Measurements from ENCODE around the gene CAMK2B. TPM values are rescaled to one million over a fixed set of nuclear protein-coding genes. Genes with fewer than 3 reads are reported as not detected.

The CAMK2B gene
- total RNA-seq, 1 experiment from 2014 or later = 0.34 TPM

DNA sequence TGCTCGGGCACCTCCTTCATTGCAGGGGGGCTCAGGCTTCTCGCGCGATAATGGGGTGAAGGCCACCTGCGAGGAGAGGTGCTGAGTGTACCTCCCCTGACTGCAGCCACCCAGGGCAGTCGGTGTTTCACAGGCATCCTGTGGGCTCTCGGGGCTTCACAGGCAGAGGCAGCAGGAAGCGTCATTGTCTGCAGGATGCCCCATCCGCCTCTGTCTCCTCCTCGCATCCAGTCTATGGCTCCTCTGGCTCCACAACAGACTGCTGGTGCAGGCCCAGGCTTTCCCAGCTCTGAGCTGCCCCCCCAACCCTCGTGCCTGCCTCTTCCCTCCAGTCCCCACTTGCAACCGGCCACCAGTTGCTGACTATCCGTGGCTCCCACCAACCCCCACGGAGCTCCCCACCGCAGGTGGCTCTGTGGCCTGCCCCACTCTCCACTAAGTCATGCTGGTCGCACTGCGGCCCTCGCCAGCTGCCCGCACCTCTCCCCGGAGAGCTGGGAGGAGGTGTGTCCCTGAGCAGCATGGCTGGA, 36.5 kb downstream of the CAMK2B start:
- H3K27me3 ChIP-seq (ENCODE audit: insufficient read depth, low read length) = peaks cover 15% of the 10 kb centered on the region; the same call in 1 of the 2 replicates
- no peak for DNase-seq (ENCODE audit: low read depth, low spot score)
- H4K20me1 ChIP-seq (ENCODE audit: insufficient read depth) = no peaks in the 10 kb centered on the region
- H3K9ac ChIP-seq (ENCODE audit: low read length) = no peak overlapping the region
- no peak for ATAC-seq
- no peaks in the 10 kb centered on the region for H3K9me3 ChIP-seq (ENCODE audit: control insufficient read depth in 1 of 2, insufficient read depth in 1 of 2, low read depth in 1 of 2, low read length in 2 of 2)
- CTCF ChIA-PET = no interaction called here
- no peak overlapping the region for H2AFZ ChIP-seq (ENCODE audit: low read depth, low read length, poor library complexity, severe bottlenecking)
- no peak overlapping the region for H3K27ac ChIP-seq (ENCODE audit: low read depth, low read length)
- POLR2A ChIA-PET = no interaction called here
- no peaks in the 10 kb centered on the region for H3K36me3 ChIP-seq (ENCODE audit: control insufficient read depth in 1 of 2, insufficient read depth in 2 of 2, low read length in 2 of 2)
- no peak overlapping the region for H3K4me3 ChIP-seq (replicated peaks in 1 of 2; ENCODE audit: low read depth in 1 of 2, low read length in 2 of 2)
- H3K9me2 ChIP-seq (ENCODE audit: insufficient read depth) = no peaks in the 10 kb centered on the region
- TF ChIP-seq EZH2 (IDR thresholded peaks at IDR 0.05) (no peak), TCF7L2 (IDR thresholded peaks at IDR 0.05; ENCODE audit: borderline replicate concordance, extremely low read depth, insufficient read depth, insufficient read length) (no peak), FOSL1 (IDR thresholded peaks at IDR 0.05; ENCODE audit: low read depth) (no peak), SIN3A (IDR thresholded peaks at IDR 0.05; ENCODE audit: low read depth) (no peak), ZFX (IDR thresholded peaks at IDR 0.05) (no peak), POLR2AphosphoS5 (IDR thresholded peaks at IDR 0.05; ENCODE audit: low read depth, low read length) (no peak)
- TF ChIP-seq, protein P1, sequence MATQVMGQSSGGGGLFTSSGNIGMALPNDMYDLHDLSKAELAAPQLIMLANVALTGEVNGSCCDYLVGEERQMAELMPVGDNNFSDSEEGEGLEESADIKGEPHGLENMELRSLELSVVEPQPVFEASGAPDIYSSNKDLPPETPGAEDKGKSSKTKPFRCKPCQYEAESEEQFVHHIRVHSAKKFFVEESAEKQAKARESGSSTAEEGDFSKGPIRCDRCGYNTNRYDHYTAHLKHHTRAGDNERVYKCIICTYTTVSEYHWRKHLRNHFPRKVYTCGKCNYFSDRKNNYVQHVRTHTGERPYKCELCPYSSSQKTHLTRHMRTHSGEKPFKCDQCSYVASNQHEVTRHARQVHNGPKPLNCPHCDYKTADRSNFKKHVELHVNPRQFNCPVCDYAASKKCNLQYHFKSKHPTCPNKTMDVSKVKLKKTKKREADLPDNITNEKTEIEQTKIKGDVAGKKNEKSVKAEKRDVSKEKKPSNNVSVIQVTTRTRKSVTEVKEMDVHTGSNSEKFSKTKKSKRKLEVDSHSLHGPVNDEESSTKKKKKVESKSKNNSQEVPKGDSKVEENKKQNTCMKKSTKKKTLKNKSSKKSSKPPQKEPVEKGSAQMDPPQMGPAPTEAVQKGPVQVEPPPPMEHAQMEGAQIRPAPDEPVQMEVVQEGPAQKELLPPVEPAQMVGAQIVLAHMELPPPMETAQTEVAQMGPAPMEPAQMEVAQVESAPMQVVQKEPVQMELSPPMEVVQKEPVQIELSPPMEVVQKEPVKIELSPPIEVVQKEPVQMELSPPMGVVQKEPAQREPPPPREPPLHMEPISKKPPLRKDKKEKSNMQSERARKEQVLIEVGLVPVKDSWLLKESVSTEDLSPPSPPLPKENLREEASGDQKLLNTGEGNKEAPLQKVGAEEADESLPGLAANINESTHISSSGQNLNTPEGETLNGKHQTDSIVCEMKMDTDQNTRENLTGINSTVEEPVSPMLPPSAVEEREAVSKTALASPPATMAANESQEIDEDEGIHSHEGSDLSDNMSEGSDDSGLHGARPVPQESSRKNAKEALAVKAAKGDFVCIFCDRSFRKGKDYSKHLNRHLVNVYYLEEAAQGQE (IDR thresholded peaks at IDR 0.05; ENCODE audit: low read depth) = no peak
- no peaks in the 10 kb centered on the region for H3K79me2 ChIP-seq (ENCODE audit: insufficient read depth, low read length)
- RAD21 ChIA-PET (ENCODE audit: low non-redundant PET in 1 of 2, low total read pairs in 2 of 2, uncharacterized antibody in 2 of 2, unreplicated experiment in 2 of 2) = no interaction called here
- H3K4me1 ChIP-seq (ENCODE audit: control insufficient read depth in 1 of 2, insufficient read depth in 2 of 2, low read length in 2 of 2) = no peaks in the 10 kb centered on the region
- BruUV-seq (replicated peaks) = no TSS peak
- H3K4me2 ChIP-seq (ENCODE audit: low read length) = no peak overlapping the region
- intact Hi-C loops (cut with micrococcal nuclease) = no loop called here

DNA sequence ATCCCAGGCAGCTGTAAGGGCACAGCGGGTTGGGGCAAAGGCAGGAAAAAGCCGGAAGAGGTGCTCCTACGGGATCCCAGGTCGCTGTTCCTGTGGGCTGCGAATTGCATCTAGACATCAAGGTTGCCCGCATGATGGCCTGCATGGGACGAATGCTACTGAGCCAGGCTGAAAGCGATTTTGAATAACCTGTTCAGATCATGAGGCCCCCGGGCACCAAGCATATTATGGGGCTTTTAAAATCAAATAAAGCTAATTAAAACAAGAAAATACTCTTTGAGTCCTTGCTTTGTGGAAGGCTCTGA, 37.1 kb downstream of the CAMK2B start:
- H3K36me3 ChIP-seq (ENCODE audit: control insufficient read depth in 1 of 2, insufficient read depth in 2 of 2, low read length in 2 of 2) = no peaks in the 10 kb centered on the region
- H3K9me3 ChIP-seq (ENCODE audit: control insufficient read depth in 1 of 2, insufficient read depth in 1 of 2, low read depth in 1 of 2, low read length in 2 of 2) = no peaks in the 10 kb centered on the region
- H3K4me3 ChIP-seq (replicated peaks in 1 of 2; ENCODE audit: low read depth in 1 of 2, low read length in 2 of 2) = no peak overlapping the region
- ATAC-seq (no peak), DNase-seq (ENCODE audit: low read depth, low spot score) (no peak)
- no peaks in the 10 kb centered on the region for H3K79me2 ChIP-seq (ENCODE audit: insufficient read depth, low read length)
- CTCF ChIA-PET = no interaction called here
- POLR2A ChIA-PET = no interaction called here
- no peak overlapping the region for H3K27ac ChIP-seq (ENCODE audit: low read depth, low read length)
- no peaks in the 10 kb centered on the region for H3K4me1 ChIP-seq (ENCODE audit: control insufficient read depth in 1 of 2, insufficient read depth in 2 of 2, low read length in 2 of 2)
- no peak overlapping the region for H2AFZ ChIP-seq (ENCODE audit: low read depth, low read length, poor library complexity, severe bottlenecking)
- no peaks in the 10 kb centered on the region for H3K9me2 ChIP-seq (ENCODE audit: insufficient read depth)
- intact Hi-C loops (cut with micrococcal nuclease) = no loop called here
- H3K4me2 ChIP-seq (ENCODE audit: low read length) = no peak overlapping the region
- BruUV-seq (replicated peaks) = no TSS peak
- RAD21 ChIA-PET (ENCODE audit: low non-redundant PET in 1 of 2, low total read pairs in 2 of 2, uncharacterized antibody in 2 of 2, unreplicated experiment in 2 of 2) = no interaction called here
- H3K9ac ChIP-seq (ENCODE audit: low read length) = no peak overlapping the region
- no peaks in the 10 kb centered on the region for H4K20me1 ChIP-seq (ENCODE audit: insufficient read depth)
- H3K27me3 ChIP-seq (ENCODE audit: insufficient read depth, low read length) = peaks cover 13% of the 10 kb centered on the region; the same call in 1 of the 2 replicates
- TF ChIP-seq ZNF274 (IDR thresholded peaks at IDR 0.05; ENCODE audit: low read depth, low read length) = no peak
- no peak for TF ChIP-seq EGR1 (IDR thresholded peaks at IDR 0.05; ENCODE audit: low read depth)
- no peak for TF ChIP-seq ELF1 (IDR thresholded peaks at IDR 0.05; ENCODE audit: borderline replicate concordance, low read depth)
- no peak for TF ChIP-seq ZFX (IDR thresholded peaks at IDR 0.05)
- TF ChIP-seq FOSL1 (IDR thresholded peaks at IDR 0.05; ENCODE audit: low read depth) = no peak
- no peak for TF ChIP-seq JUND (IDR thresholded peaks at IDR 0.05)
- TF ChIP-seq, protein P2, sequence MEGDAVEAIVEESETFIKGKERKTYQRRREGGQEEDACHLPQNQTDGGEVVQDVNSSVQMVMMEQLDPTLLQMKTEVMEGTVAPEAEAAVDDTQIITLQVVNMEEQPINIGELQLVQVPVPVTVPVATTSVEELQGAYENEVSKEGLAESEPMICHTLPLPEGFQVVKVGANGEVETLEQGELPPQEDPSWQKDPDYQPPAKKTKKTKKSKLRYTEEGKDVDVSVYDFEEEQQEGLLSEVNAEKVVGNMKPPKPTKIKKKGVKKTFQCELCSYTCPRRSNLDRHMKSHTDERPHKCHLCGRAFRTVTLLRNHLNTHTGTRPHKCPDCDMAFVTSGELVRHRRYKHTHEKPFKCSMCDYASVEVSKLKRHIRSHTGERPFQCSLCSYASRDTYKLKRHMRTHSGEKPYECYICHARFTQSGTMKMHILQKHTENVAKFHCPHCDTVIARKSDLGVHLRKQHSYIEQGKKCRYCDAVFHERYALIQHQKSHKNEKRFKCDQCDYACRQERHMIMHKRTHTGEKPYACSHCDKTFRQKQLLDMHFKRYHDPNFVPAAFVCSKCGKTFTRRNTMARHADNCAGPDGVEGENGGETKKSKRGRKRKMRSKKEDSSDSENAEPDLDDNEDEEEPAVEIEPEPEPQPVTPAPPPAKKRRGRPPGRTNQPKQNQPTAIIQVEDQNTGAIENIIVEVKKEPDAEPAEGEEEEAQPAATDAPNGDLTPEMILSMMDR (IDR thresholded peaks at IDR 0.05 in 2 of 3, conservative IDR thresholded peaks at IDR 0.05 in 1 of 3; ENCODE audit: borderline replicate concordance in 1 of 3, insufficient read depth in 1 of 3, low read depth in 2 of 3, low read length in 2 of 3) = no peak
- TF ChIP-seq CBX3 (IDR thresholded peaks at IDR 0.05; ENCODE audit: low read depth) = no peak
- TF ChIP-seq POLR2AphosphoS5 (IDR thresholded peaks at IDR 0.05; ENCODE audit: low read depth, low read length) = no peak
- TF ChIP-seq, protein P3, sequence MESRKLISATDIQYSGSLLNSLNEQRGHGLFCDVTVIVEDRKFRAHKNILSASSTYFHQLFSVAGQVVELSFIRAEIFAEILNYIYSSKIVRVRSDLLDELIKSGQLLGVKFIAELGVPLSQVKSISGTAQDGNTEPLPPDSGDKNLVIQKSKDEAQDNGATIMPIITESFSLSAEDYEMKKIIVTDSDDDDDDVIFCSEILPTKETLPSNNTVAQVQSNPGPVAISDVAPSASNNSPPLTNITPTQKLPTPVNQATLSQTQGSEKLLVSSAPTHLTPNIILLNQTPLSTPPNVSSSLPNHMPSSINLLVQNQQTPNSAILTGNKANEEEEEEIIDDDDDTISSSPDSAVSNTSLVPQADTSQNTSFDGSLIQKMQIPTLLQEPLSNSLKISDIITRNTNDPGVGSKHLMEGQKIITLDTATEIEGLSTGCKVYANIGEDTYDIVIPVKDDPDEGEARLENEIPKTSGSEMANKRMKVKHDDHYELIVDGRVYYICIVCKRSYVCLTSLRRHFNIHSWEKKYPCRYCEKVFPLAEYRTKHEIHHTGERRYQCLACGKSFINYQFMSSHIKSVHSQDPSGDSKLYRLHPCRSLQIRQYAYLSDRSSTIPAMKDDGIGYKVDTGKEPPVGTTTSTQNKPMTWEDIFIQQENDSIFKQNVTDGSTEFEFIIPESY (IDR thresholded peaks at IDR 0.05; ENCODE audit: extremely low read depth, insufficient replicate concordance, low read length) = no peak
